ENCODE measurements around the gene ARL14.
"Not testable (repeated sequence)": the region's sequence is repeated elsewhere in the genome, so short reads cannot be mapped to it uniquely, and the experiment has no call there.

ARL14 gene

GRCh38 chr3:160709477-160710182, 32.7 kb downstream of the ARL14 start:
- no peak overlapping the region for H3K4me3 ChIP-seq
- H3K27ac ChIP-seq: no peak overlapping the region

GRCh38 chr3:160713144-160713543, 36.2 kb downstream of the ARL14 start:
- not testable (repeated sequence) for H3K4me3 ChIP-seq

GRCh38 chr3:160719710-160720109, 42.8 kb downstream of the ARL14 start:
- H3K4me3 ChIP-seq: no peak overlapping the region
- H3K27ac ChIP-seq: peak overlapping the region in 4 of 21 experiments; percentile 7 to 77 (median 50)

More at GRCh38 chr3:160713144-160713543, 36.2 kb downstream of the ARL14 start:
- not testable (repeated sequence) for H3K27ac ChIP-seq

- Histone ChIP-seq H3K4me3 (no peak overlapping the region), H3K27ac (peak overlapping the region in 1 of 21 experiments; percentile 77)
Measured at GRCh38 chr3:160720123-160720746, 43.3 kb downstream of the ARL14 start.

GRCh38 chr3:160722331-160722730, 45.4 kb downstream of the ARL14 start:
- Histone ChIP-seq H3K4me3 (no peak overlapping the region), H3K27ac (no peak overlapping the region)

- H3K27ac ChIP-seq: no peak overlapping the region
- H3K4me3 ChIP-seq: no peak overlapping the region
Measured at GRCh38 chr3:160725338-160725737, 48.4 kb downstream of the ARL14 start.
